K562 (cell line): ENCODE results near the gene RBFOX2.

Source experiments
- EZH2 ChIP-seq: IDR thresholded peaks from 2 replicates; pipeline ENCODE4 v1.6.1; 2012; ENCODE audit warnings: low read depth, mild to moderate bottlenecking, inconsistent platforms, low read length, borderline replicate concordance
- FOS ChIP-seq: IDR thresholded peaks from 3 replicates; pipeline ENCODE4 v1.6.1; 2011; ENCODE audit not compliant: insufficient read length; ENCODE audit errors: extremely low read depth
- MEF2A ChIP-seq: IDR thresholded peaks from 2 replicates; pipeline ENCODE4 v1.6.1; 2011; ENCODE audit warnings: low read depth, mild to moderate bottlenecking, low read length, moderate library complexity; ENCODE audit not compliant: control insufficient read depth
- POLR2AphosphoS5 ChIP-seq: IDR thresholded peaks from 2 replicates; pipeline ENCODE4 v1.6.1; 2011; ENCODE audit warnings: mild to moderate bottlenecking, low read depth, low read length, moderate library complexity; ENCODE audit not compliant: control insufficient read depth, insufficient read depth
- TGIF2 ChIP-seq: sonication (generic); formaldehyde crosslinking; IDR thresholded peaks from 2 replicates; pipeline ENCODE4 v1.8.1; 2022; ENCODE audit warnings: mild to moderate bottlenecking, missing genetic modification reagents, moderate library complexity
- ZNF384 ChIP-seq: IDR thresholded peaks from 2 replicates; pipeline ENCODE4 v1.6.1; 2012; ENCODE audit warnings: low read depth, low read length, improper control_type of control experiment
- ZNF830 ChIP-seq: fragments of 250-450 bp; sonication (Bioruptor Pico); IDR thresholded peaks from 2 replicates; pipeline ENCODE4 v1.5.0; 2021; ENCODE audit warnings: mild to moderate bottlenecking
- TF ChIP-seq, protein P1 (sequence below): sonication (generic); formaldehyde crosslinking; IDR thresholded peaks from 2 replicates; pipeline ENCODE4 v1.8.1; 2022; ENCODE audit warnings: missing genetic modification reagents
- TF ChIP-seq, protein P2 (sequence below): fragments of 450-650 bp; formaldehyde crosslinking; IDR thresholded peaks from 2 replicates; pipeline ENCODE4 v1.4.0; 2022; ENCODE audit warnings: missing genetic modification characterization

DNA sequence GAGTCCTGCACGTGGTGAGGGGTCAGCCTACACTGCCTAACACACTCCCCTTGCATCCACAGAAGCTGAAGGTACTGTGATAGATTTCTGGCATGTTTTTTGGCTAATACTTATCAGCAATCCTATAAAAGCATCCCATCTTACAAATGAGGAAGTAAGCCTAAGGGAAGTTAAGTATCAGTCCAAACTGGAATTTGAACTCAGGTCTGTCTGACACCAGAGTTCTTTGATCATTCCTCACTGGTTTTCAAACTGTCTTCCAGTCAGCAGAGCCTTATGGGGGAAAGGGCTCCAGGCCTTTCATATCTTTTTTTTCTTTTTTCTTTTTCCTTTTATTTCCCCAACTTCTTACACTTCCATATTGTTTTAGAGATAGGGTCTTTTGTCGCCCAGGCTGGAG lies 105.6 kb downstream of the RBFOX2 start:
- TF ChIP-seq POLR2AphosphoS5: no peak
- TF ChIP-seq ZNF384: no peak
- no peak for TF ChIP-seq TGIF2 (CRISPR knock-in tag)
- TF ChIP-seq, protein P1, sequence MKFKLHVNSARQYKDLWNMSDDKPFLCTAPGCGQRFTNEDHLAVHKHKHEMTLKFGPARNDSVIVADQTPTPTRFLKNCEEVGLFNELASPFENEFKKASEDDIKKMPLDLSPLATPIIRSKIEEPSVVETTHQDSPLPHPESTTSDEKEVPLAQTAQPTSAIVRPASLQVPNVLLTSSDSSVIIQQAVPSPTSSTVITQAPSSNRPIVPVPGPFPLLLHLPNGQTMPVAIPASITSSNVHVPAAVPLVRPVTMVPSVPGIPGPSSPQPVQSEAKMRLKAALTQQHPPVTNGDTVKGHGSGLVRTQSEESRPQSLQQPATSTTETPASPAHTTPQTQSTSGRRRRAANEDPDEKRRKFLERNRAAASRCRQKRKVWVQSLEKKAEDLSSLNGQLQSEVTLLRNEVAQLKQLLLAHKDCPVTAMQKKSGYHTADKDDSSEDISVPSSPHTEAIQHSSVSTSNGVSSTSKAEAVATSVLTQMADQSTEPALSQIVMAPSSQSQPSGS (CRISPR knock-in tag): no peak
- TF ChIP-seq EZH2: no peak
- no peak for TF ChIP-seq FOS
- TF ChIP-seq ZNF830 (CRISPR knock-in tag): no peak
- TF ChIP-seq, protein P2, sequence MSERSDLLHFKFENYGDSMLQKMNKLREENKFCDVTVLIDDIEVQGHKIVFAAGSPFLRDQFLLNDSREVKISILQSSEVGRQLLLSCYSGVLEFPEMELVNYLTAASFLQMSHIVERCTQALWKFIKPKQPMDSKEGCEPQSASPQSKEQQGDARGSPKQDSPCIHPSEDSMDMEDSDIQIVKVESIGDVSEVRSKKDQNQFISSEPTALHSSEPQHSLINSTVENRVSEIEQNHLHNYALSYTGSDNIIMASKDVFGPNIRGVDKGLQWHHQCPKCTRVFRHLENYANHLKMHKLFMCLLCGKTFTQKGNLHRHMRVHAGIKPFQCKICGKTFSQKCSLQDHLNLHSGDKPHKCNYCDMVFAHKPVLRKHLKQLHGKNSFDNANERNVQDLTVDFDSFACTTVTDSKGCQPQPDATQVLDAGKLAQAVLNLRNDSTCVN (CRISPR knock-in tag): no peak
- TF ChIP-seq MEF2A: no peak
